ENCODE measurements around the gene STARD5. TPM values are rescaled to one million over a fixed set of nuclear protein-coding genes. Genes with fewer than 3 reads are reported as not detected.

The STARD5 gene
- total and polyA plus RNA-seq, 2 of the 8 experiments (the other 6 are each of a cell fraction or from before 2014, with no cell fraction given), result 5.5 to 10.4 TPM

GRCh38 chr15:81291916-81292522 lies 31.9 kb downstream of the STARD5 start (continued):
- TF ChIP-seq CHD7 (IDR thresholded peaks at IDR 0.05; ENCODE audit: insufficient replicate concordance, low read length) (no peak), SP4 (IDR thresholded peaks at IDR 0.05; ENCODE audit: low read length) (no peak), POU5F1 (IDR thresholded peaks at IDR 0.05; ENCODE audit: low read depth, low read length) (no peak), CBX8 (IDR thresholded peaks at IDR 0.05; ENCODE audit: borderline replicate concordance, low read depth, low read length) (no peak), SUZ12 (IDR thresholded peaks at IDR 0.05; ENCODE audit: low read length) (no peak)

All from H1 (cell line).